Spleen (tissue), 7 donors: Measurements from ENCODE around the gene PCBP3.

Experiments used
- CTCF ChIP-seq, 11 experiments: fragments of 200-600 bp in 7 of 11; fragments of 450-650 bp in 4 of 11; sonication (generic) in 4 of 11; IDR thresholded peaks in 8 of 11; conservative IDR thresholded peaks in 3 of 11; 1 replicate in 7 of 11; 2 replicates in 4 of 11; pipeline versions ENCODE4 v1.4.0 to v1.8.0; 2016 to 2021; ENCODE audit warnings: antibody characterized with exemption in 11 of 11, inconsistent platforms in 4 of 11, mild to moderate bottlenecking in 1 of 11
- POLR2AphosphoS5 ChIP-seq, 3 donors: sonication (generic); formaldehyde crosslinking; IDR thresholded peaks; one replicate each; pipeline ENCODE4 v1.5.1; 2017; ENCODE audit warnings: antibody characterized with exemption in 3 of 3
- donor health status: DM: no; HTN: no; CAD: no; lungs with moderate emphysema.
- donor health status: DM: no; HTN: no; CAD: no.
- donor health status: DM: no; HTN: no; CAD: no.

GRCh38 chr21:45870421-45870820, 226.9 kb downstream of the PCBP3 start:
- TF ChIP-seq CTCF (IDR thresholded peaks at IDR 0.05 in 8 of 11, conservative IDR thresholded peaks at IDR 0.05 in 3 of 11) (no peak), POLR2AphosphoS5 (IDR thresholded peaks at IDR 0.05) (no peak)
